C4-2B (cell line): ENCODE measurements around the gene VTI1A.

Source experiments
- CTCF ChIP-seq: fragments of 450-650 bp; conservative IDR thresholded peaks from 2 replicates; pipeline ENCODE4 v1.5.1; 2017; ENCODE audit warnings: mild to moderate bottlenecking
- ZFX ChIP-seq: fragments of 450-650 bp; IDR thresholded peaks from 2 replicates; pipeline ENCODE4 v1.6.1; 2017

DNA sequence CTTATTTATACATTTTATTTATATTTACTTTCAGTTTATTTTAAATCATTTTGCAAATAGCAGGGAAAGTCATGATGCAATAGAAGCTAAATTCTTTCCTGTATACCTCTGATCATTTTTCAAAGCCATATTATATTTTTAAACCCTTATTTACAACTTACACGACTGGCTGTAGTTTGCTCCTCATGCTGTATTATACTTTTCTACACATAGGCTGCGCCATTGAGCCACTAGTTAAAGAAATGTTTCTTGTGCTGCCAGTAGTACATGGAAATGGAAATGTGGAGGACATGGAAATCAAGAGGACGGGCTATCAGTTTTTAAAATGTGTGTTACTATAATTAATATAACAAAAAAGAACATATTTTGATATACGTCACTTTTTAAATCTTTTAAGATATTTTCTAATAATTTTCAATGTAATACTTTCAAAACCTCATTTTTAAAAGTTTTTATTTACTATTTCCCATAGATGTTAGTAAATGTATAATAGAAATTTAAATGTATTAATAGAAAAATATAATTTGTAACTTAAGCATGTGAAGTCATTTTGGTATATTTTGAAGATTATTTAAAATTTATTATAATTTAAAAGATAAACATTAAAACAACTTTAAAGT is 118.5 kb downstream of the VTI1A start:
- TF ChIP-seq CTCF, result peak; percentile 94
- no peak for TF ChIP-seq ZFX
